Keratinocyte (primary cell): ENCODE results near the gene PSMC1. TPM values are rescaled to one million over a fixed set of nuclear protein-coding genes. Genes with fewer than 3 reads are reported as not detected.

Experiments used
- DNase-seq: peaks from one replicate; pipeline ENCODE4 v3.0.0-alpha.2; 2011; ENCODE audit warnings: low read depth, missing footprints, low spot score
- FAIRE-seq: peaks from 2 replicates; lab custom pipeline; 2011; peaks lifted over from hg19 to GRCh38; lab: Jason Lieb, UNC
- H2AFZ ChIP-seq: 2 replicates; pipeline ENCODE4 v1.6.0; 2012; ENCODE audit warnings: low read length, control low read depth, inconsistent platforms; ENCODE audit not compliant: control insufficient read depth
- H3K27ac ChIP-seq: 2 replicates; pipeline ENCODE4 v1.5.1; 2011; ENCODE audit warnings: low read length; ENCODE audit not compliant: control insufficient read depth, insufficient read depth
- H3K27me3 ChIP-seq: 3 replicates; pipeline ENCODE4 v1.6.0; 2011; ENCODE audit warnings: low read length; ENCODE audit not compliant: control insufficient read depth, insufficient read depth; ENCODE audit errors: extremely low read depth
- H3K36me3 ChIP-seq, 2 experiments: 2 replicates in 1 of 2; 3 replicates in 1 of 2; pipeline ENCODE4 v1.5.1; 2011; ENCODE audit warnings: low read length in 2 of 2, mild to moderate bottlenecking in 1 of 2; ENCODE audit not compliant: control insufficient read depth in 2 of 2, insufficient read depth in 2 of 2; ENCODE audit errors: extremely low read depth in 1 of 2
- H3K4me1 ChIP-seq: 3 replicates; pipeline ENCODE4 v1.5.1; 2011; ENCODE audit warnings: low read length; ENCODE audit not compliant: control insufficient read depth, insufficient read depth; ENCODE audit errors: extremely low read depth
- H3K4me2 ChIP-seq: 3 replicates; pipeline ENCODE4 v1.6.0; 2011; ENCODE audit warnings: low read depth, low read length; ENCODE audit not compliant: control insufficient read depth, insufficient read depth; ENCODE audit errors: extremely low read depth
- H3K4me3 ChIP-seq, 3 experiments: fragments of 200-600 bp in 1 of 3; sonication (generic) in 1 of 3; 2 replicates in 2 of 3; 3 replicates in 1 of 3; pipeline ENCODE4 v1.5.1; 2011 to 2016; ENCODE audit warnings: low read length in 3 of 3, mild to moderate bottlenecking in 3 of 3, control low read depth in 2 of 3, inconsistent platforms in 1 of 3, low read depth in 1 of 3, mixed read lengths in 1 of 3, mixed run types in 1 of 3, moderate library complexity in 1 of 3; ENCODE audit not compliant: control insufficient read depth in 2 of 3, insufficient read depth in 2 of 3; ENCODE audit errors: extremely low read depth in 1 of 3
- H3K79me2 ChIP-seq: 2 replicates; pipeline ENCODE4 v1.6.0; 2012; ENCODE audit warnings: low read length; ENCODE audit not compliant: control insufficient read depth, insufficient read depth
- H3K9ac ChIP-seq: 3 replicates; pipeline ENCODE4 v1.6.0; 2011; ENCODE audit warnings: low read length; ENCODE audit not compliant: control insufficient read depth, insufficient read depth; ENCODE audit errors: extremely low read depth
- H3K9me1 ChIP-seq: 3 replicates; pipeline ENCODE4 v1.6.0; 2011; ENCODE audit warnings: low read length; ENCODE audit not compliant: control insufficient read depth, insufficient read depth; ENCODE audit errors: extremely low read depth
- H3K9me3 ChIP-seq: 2 replicates; pipeline ENCODE4 v1.5.1; 2012; ENCODE audit warnings: low read depth, low read length; ENCODE audit not compliant: control insufficient read depth
- H4K20me1 ChIP-seq: 3 replicates; pipeline ENCODE4 v1.6.0; 2011; ENCODE audit warnings: low read length; ENCODE audit not compliant: control insufficient read depth, insufficient read depth; ENCODE audit errors: extremely low read depth
- EZH2 ChIP-seq: IDR thresholded peaks from one replicate; pipeline ENCODE4 v1.6.1; 2012; ENCODE audit warnings: inconsistent platforms, mild to moderate bottlenecking, low read length, moderate library complexity
- dilution Hi-C: fragments of 300-500 bp; cut with MboI; formaldehyde crosslinking; loops from one replicate; pipeline ENCODE4 v1.7.0; 2020; ENCODE audit warnings: low sequenced_read_pairs; ENCODE audit not compliant: extremely low pct_ligation_motif_present
- polyA plus RNA-seq, 5 experiments: library from polyadenylated mRNA; depleted of rRNA in 3 of 5; stranded (reverse) in 3 of 5; stranded (forward) in 1 of 5; unstranded in 1 of 5; fragments of >200 nt; gene quantifications; 1 replicate in 1 of 5; 2 replicates in 3 of 5; 3 replicates in 1 of 5; pipeline versions ENCODE4 v1.2.1 to v1.2.3, GENCODE V29; 2011 to 2012; ENCODE audit warnings: missing spikeins in 2 of 5, low read depth in 1 of 5, low replicate concordance in 1 of 5
- TF ChIP-seq, protein P1 (sequence below), 3 experiments: IDR thresholded peaks in 1 of 3; conservative IDR thresholded peaks in 1 of 3; optimal IDR thresholded peaks in 1 of 3; 2 replicates in 2 of 3; 3 replicates in 1 of 3; pipeline versions ENCODE3 to v1.5.1; 2011; ENCODE audit warnings: low read length in 3 of 3, mild to moderate bottlenecking in 3 of 3, moderate library complexity in 2 of 3, control low read depth in 1 of 3, inconsistent platforms in 1 of 3; ENCODE audit not compliant: insufficient read depth in 2 of 3; ENCODE audit errors: extremely low read depth in 1 of 3

PSMC1 gene
- polyA plus RNA-seq, 1 donor (not counting 4 experiments of a cell fraction or from before 2014, with no cell fraction given): 234 TPM

DNA sequence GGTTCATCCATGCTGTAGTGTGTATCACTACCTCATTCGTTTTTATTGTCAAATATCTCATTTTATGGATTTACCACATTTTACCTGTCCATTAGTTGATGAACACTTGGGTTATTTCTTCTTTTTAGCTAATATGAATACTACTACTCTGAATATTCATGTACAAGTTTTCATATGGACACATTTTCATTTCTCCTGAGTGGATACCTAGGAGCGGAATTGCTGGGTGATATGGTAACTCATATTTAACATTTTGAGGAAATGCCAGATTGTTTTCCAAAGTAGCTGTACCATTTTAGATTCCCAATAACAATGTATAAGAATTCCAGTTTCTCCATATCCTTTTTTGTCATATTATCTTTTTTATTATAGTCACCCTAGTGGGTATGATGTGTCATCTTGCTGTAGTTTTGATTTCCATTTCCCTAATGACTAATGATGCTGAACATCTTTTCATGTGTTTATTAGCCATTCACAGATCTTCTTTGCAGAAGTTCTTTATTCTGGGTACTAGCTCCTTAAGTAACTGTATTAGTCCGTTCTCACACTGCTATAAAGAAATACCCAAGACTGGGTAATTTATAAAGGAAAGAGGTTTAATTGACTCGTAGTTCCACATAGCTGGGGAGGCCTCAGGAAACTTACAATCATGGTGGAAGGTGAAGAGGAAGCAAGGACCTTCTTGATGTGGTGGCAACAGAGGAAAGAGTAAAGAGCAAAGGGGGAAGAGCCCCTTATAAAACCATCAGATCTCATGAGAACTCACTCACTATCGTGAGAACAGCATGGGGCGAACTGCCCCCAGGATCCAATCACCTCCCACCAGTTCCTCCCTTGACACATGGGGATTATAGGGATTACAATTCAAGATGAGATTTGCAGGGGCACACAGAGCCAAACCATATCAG, 63.5 kb downstream of the PSMC1 start:
- no peak overlapping the region for H3K4me3 ChIP-seq
- DNase-seq: no peak
- no peak overlapping the region for H3K27ac ChIP-seq
- dilution Hi-C loops: no loop called here
- no peak for FAIRE-seq
- H3K27me3 ChIP-seq: no peaks in the 10 kb centered on the region
- no peaks in the 10 kb centered on the region for H3K4me1 ChIP-seq
- H3K79me2 ChIP-seq: peaks cover 8% of the 10 kb centered on the region
- H4K20me1 ChIP-seq: no peaks in the 10 kb centered on the region
- H3K9me1 ChIP-seq: no peaks in the 10 kb centered on the region
- no peak overlapping the region for H2AFZ ChIP-seq
- peaks cover 3 to 4% of the 10 kb centered on the region in 2 experiments for H3K36me3 ChIP-seq
- no peak overlapping the region for H3K9ac ChIP-seq
- no peak overlapping the region for H3K4me2 ChIP-seq
- TF ChIP-seq, protein P1, sequence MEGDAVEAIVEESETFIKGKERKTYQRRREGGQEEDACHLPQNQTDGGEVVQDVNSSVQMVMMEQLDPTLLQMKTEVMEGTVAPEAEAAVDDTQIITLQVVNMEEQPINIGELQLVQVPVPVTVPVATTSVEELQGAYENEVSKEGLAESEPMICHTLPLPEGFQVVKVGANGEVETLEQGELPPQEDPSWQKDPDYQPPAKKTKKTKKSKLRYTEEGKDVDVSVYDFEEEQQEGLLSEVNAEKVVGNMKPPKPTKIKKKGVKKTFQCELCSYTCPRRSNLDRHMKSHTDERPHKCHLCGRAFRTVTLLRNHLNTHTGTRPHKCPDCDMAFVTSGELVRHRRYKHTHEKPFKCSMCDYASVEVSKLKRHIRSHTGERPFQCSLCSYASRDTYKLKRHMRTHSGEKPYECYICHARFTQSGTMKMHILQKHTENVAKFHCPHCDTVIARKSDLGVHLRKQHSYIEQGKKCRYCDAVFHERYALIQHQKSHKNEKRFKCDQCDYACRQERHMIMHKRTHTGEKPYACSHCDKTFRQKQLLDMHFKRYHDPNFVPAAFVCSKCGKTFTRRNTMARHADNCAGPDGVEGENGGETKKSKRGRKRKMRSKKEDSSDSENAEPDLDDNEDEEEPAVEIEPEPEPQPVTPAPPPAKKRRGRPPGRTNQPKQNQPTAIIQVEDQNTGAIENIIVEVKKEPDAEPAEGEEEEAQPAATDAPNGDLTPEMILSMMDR (optimal IDR thresholded peaks at IDR 0.05 in 1 of 3, IDR thresholded peaks at IDR 0.05 in 1 of 3, conservative IDR thresholded peaks at IDR 0.05 in 1 of 3; ENCODE audit: extremely low read depth in 1 of 3, insufficient read depth in 2 of 3, low read length in 3 of 3): no peak
- TF ChIP-seq EZH2: no peak
- H3K9me3 ChIP-seq: no peaks in the 10 kb centered on the region

DNA sequence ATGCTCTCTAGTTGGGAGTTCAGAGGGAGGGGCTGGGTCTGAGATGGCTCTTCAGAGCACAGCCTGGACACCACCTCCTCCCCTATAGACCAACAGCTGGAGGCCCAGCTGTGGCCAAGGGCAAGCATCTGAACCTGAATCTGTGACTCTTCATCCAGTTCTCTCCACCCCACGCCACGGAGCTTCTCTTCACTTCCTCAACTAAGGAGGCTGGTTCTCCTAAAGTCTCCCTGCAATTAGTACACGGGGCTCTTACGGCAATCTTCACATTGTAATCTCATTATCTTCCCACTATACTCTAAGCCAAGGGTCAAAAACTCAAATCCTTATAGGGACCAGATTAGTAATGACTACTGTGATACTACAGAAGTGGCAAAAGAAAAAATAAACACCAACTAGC, 65.5 kb downstream of the PSMC1 start:
- dilution Hi-C loops: no loop called here
- H3K4me3 ChIP-seq: no peak overlapping the region
- FAIRE-seq: no peak
- no peak overlapping the region for H3K27ac ChIP-seq
- no peak for TF ChIP-seq EZH2
- TF ChIP-seq, protein P1 (optimal IDR thresholded peaks at IDR 0.05 in 1 of 3, IDR thresholded peaks at IDR 0.05 in 1 of 3, conservative IDR thresholded peaks at IDR 0.05 in 1 of 3; ENCODE audit: extremely low read depth in 1 of 3, insufficient read depth in 2 of 3, low read length in 3 of 3): no peak
- no peaks in the 10 kb centered on the region for H4K20me1 ChIP-seq
- H3K79me2 ChIP-seq: peaks cover 8% of the 10 kb centered on the region
- H3K9me1 ChIP-seq: no peaks in the 10 kb centered on the region
- H3K4me1 ChIP-seq: no peaks in the 10 kb centered on the region
- DNase-seq: no peak
- no peaks in the 10 kb centered on the region for H3K36me3 ChIP-seq
- H3K27me3 ChIP-seq: no peaks in the 10 kb centered on the region
- H3K9me3 ChIP-seq: no peaks in the 10 kb centered on the region
- no peak overlapping the region for H3K4me2 ChIP-seq
- no peak overlapping the region for H3K9ac ChIP-seq
- no peak overlapping the region for H2AFZ ChIP-seq

Other genes starting within 250 kb of the PSMC1 start
- 0.03 TPM in 2 of 3 replicates, not detected in the other for gene KCNK13, start 194.6 kb upstream of the PSMC1 start, polyA plus RNA-seq
- 8.5 to 9.2 TPM (median 8.6 TPM) in 3 replicates for gene NRDE2, start 75.4 kb downstream of the PSMC1 start, polyA plus RNA-seq
- gene CALM1, start 140.5 kb downstream of the PSMC1 start, polyA plus RNA-seq: 309 to 682 TPM (median 575 TPM) in 3 replicates